Stimulated activated CD4-positive, alpha-beta T cell treated with anti-CD3 and anti-CD28 coated beads, Interleukin-12 subunit alpha, Interleukin-12 subunit beta, amount 100 ng/mL, for 48 hours (primary cell): ENCODE data around the gene PGAM4.
"Not testable (repeated sequence)": the region's sequence is repeated elsewhere in the genome, so short reads cannot be mapped to it uniquely, and the experiment has no call there.

ENCODE experiments used
- DNase-seq, 3 donors: peaks; one replicate each; pipeline ENCODE4 v3.0.0-alpha.2; 2020; ENCODE audit warnings: low read depth in 2 of 3, low spot score in 1 of 3

Gene PGAM4

DNA sequence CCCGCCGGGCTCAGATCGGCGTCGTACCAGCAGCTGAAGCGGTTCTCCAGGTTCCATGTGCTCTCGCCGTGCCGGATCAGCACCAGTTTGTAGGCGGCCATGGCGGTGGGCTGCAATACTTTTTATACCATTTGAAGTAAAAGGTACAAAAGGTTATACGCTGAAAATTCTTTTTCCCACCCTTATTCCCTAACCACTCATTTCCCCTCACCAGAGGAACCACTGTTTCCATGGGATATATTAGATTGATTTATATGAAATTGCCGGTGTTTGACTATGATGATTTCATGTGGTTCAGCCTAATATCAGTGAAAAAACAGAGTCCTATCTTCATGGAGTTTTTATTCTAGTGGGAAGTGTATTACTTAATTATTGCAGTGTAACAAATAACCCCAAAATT is at the start of gene PGAM4:
Gene PGAM4 (minus strand): TSS at position 101 of the 400 bp plus-strand sequence. CDS start 0 bp downstream, at position 101.
- no peak for DNase-seq

DNA sequence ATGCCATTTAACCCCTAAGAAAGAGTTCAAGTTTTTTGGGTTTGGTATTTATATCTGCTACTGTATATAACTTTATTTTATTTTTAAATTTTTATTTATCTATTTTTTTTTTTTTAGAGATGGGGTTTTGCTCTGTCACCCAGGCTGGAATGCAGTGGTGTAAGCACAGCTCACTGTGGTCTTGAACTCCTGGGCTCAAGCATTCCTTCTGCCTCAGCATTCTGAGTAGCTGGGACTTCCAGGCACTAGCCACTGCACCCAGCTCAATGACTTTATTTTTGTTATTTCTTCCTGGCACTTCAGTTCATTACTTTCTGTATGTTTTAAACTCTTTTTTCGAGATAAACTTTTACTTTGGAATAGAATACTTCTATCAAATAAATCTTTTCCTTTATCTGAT is 42.4 kb upstream of the PGAM4 start:
- no peak for DNase-seq

DNA sequence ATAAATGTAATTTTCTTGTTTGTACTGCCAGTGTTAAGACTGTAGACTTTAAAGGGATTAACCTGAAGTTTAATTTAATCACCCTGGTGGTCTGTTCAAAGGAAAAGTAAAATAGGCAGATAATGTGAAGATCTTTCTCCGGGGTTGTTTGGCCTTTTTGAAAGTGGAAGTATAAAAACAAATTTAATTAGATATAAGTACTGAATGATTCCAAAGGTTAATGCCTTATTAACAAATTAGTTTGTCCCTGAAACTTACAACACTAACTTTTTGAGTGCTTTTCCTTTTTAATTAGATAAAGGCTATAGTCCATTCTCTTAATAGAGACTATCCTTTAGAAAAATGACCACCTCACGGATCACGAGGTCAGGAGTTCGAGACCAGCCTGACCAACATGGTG is 10.4 kb upstream of the PGAM4 start:
- DNase-seq, result no peak

DNA sequence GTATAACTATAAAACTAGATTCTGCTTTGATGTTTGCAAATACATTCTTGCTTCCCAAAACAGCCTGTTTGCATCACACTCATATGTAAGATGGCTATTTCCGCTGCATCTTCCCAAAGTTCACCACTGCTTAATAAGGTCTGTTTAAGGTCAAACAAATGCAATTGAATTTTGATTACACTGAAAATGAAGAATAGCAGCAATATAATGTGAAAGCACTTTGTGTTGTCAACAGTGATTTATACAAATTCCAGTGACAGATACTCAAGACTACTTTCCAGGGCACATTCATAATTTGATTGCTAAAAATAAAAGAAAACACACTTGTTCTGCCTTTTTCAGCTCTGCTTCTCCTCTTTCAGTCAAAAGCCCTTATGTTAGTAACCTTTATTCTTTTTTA is 8.1 kb upstream of the PGAM4 start:
- DNase-seq, result no peak

DNA sequence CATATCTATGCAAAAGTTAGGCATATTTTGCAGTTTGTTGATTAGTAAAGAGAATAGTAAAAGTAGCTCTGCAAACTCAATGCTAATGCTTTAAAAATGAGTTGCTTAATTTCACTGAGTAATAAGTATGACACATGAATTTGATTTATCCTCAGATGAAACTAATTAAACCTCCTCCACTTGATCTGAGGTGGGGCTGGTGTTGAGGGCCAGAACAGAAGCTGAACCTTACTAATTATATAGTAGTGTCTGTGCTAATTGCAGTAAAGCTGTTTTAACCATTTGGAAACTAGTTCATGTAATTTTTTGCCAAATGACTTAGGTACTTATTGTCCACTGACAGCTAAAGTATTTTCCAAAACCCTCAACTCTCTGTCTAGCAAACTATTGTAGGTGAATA is 7.7 kb upstream of the PGAM4 start:
- no peak for DNase-seq

DNA sequence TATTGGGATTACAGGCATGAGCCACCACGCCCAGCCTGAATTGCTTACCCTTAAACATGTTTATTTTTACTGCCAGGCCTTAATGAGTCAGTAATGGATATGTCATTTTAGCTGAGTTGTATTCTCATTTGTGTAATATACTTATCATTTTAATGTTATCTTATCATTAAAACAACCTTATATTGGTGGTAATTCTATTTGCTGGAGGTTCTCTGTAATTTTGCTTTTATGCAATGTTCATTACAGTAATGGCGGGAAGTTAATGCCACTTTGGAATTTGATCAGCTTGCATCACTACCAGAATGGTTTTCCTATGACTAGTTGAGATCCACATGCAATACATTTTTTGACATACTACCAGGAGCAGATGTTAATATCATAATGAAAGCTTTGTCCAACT is 6.3 kb upstream of the PGAM4 start:
- DNase-seq, result no peak

DNA sequence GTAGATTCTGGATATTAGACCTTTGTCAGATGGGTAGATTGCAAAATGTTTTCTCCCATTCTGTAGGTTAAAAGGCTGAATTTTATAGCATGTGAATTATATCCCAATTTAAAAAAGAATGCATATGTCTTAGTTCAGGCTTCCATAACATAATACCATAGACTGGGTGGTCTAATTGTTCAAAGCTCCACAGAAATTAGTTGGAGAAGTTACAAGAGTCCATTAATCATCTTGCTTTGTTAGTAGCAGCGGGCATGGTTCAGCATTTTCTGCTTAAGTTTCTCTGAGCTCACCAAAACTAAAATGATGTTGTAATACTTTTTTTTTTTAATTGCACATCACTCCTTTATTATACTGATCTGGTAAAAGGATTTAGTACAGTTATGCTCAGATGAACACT is 1.8 kb downstream of the PGAM4 start:
- DNase-seq, result no peak

DNA sequence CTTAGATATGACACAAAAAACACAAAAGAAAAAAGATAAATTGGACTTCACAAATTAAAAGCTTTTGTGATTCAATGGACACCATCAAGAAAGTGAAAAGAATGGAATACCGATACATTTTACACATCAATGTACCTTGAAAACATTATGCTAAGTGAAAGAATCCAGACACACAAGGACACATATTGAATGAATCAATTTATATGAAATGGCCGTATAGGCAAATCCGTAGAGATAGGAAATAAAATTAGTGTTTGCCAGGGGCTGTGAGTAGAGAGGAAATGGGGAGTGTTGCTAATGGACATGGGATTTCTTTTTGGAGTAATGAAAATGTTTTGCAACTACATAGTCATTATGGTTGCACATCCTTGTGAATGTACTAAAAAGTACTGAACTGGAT is 3.1 kb downstream of the PGAM4 start:
- DNase-seq, result no peak

DNA sequence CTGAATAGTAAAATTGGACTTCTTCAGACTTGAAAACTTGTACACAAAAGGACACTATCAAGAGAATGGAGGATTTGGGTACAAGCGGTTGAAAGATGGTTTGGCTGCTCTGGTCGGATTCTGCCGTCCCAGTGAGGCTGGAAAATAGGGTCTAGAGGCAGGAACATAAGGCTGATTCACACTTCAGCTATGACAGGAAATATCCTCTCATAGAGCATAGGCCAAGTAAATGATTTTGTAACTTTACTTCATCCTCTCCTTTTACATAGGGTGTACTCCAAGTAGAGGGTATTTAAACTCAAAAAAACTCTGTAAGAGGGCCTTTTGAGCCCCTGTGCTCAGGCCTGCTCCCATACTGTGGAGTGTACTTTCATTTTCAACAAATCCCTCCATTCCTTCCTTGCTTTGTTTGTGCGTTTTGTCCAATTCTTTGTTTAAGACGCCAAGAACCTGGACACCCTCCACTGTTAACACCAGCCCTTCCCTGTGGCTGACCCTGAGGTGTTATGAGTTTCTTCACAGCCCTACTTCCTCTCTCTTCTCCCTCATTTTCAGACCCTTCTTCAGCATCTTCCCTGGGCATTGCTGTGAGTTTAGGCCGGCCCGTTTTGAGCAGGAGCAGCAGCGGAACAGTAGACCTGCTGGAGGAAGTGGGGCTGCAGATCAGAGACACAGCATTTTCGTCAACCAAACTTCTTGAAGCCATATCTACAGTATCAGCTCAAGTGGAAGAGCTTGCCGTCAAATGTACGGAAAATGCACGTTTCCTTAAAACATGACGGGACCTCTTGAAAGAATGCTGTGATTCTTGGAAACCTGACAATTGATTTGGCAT is 7.2 kb downstream of the PGAM4 start:
- no peak for DNase-seq

DNA sequence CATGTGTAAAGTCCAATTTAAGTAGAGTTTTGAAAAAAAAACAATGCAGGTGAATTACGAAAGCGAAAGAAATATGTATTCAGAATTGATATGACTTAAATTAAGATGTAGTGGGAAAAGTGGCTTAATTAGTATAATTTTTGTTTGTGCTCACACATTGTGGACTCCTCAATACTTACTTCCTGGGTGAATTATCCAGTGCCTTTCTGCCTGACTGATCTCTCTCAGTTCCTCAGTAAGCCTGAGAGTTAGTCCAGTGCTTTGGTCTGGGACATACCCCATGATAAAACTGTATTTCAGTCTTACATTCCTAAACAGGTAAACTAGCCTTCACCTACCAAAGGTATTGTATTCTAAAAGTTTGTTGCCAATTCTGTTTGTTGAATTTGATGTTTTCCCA is 8.4 kb downstream of the PGAM4 start:
- no peak for DNase-seq

DNA sequence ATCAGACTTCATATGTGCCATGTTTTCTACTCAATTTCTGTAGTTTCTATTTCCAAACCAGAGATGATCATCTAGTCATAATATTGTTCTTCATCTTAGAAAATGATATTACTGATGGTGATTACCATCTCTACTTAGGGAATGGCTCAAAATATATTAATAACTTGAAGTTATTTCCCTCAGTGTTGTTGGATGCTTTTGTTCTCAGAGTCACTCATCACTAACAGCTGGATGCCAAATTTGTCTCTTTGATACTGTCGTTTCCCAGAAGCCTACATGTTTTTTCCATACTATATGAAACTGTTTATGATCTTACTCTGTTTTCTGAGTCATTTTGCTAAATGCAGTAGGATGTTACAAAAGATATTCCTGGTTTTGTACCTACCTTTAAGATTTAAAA is 8.9 kb downstream of the PGAM4 start:
- DNase-seq, result no peak

DNA sequence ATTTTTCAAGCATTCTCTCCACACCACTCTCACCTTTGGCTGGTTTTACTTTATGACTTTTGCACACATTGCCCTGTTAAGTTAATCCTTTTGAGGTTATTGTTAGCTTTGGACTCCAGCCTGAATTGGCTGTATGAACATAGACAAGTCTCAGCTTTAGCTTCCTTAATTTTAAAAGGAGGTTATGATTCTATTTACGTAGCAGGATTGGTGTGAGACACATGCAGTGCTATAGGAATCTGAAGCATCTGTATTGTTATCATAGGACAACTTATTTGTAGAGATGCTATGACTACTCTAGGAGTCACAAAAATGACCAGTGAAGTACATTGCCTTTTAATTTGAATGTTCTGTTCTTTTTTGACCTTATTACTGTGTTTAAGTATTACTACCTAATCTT is 15.7 kb downstream of the PGAM4 start:
- DNase-seq, result no peak

DNA sequence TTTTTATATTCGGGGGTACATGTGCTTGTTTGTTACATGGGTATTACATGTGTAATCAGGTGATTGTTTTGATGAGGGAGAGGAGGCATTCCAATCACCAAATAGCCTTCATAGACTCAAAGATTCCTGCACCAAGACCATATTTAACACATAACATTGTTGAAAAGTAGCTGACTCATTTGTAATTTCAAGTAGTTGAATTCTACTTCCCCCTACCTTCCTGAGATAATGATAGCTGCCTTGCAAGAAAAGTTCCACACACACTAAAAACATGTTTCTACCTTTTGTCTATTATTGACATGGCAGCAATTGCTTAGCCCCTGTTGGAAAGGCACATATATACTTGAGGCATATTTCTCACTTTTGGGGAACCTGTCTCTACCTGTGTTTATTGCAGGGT is 16.1 kb downstream of the PGAM4 start:
- no peak for DNase-seq

DNA sequence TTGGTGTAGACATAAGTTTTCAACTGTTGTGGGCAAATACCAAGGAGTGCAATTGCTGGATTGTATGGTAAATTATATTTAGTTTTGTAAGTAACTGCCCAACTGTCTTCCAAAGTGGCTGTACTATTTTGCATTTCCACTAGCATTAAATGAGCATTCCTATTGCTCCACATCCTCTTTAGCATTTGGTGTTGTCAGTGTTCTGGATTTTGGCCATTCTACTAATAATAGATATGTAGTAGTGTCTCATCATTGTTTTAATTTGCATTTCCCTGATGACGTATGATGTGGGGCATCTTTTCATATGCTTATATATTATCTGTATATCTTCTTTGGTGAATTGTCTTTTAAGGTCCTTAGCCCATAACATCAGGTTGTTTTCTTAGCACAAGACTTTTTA is 17.3 kb downstream of the PGAM4 start:
- no peak for DNase-seq

DNA sequence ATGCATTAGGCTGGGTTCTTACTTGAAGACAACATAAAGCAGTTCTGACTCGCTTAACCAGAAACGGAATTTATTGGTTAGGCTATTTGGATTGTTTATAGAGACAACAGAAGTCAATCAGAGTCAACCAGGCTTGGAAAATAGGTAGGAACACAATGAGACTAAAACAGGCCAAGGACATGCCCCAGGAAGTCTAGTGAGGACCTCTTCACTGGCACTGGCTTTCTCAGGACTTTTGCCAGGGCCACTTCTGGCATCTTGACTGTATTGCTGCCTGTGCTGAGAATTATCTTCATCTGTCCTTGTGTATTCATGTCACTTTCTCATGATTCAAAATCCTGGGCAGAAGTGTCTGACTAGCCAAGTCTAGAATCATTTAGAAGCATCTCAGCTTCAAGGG is 19.6 kb downstream of the PGAM4 start:
- no peak for DNase-seq

DNA sequence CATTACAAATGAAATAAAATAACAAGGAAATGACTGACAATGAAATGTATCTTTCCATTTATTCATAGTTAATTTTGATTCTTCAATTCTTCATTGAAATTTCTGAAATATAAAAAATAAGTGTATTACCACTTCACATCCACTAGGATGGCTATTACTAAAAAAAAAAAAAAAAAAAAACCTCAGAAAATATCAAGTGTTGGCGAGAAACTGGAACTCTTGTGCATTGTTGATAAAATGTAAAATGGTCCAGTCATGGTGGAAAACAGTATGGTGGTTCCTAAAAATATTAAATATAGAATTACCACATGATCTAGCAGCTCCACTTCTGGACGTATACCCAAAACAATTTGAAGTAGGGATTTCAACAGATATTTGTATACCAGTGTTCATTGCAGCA is 22.9 kb downstream of the PGAM4 start:
- no peak for DNase-seq

DNA sequence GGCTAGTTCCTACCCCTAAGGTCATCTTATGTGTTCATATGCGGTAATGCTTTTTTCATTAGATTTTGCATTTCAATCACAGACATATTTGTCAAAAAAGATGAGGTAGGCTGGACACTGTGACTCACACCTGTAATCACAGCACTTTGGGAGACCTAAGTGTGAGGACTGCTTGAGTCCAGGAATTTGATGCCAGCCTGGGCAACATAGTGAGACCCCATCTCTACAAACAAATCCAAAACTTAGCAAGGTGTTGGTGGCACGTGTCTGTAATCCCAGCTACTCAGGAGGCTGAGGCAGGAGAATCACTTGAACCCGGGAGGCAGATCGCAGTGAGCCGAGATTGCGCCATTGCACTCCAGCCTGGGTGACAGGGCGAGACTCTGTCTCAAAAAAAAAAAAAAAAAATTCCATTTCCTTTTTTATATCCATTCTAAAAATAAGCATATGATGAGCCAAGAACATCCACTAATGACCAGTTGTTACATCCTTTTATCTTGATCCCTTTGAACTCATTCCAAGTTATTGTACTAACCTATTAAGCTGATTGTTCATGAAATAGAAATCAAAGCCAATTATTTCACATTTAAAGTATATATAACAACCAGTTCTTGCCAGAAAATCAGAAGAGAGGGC is 23.4 kb downstream of the PGAM4 start:
- no peak for DNase-seq

DNA sequence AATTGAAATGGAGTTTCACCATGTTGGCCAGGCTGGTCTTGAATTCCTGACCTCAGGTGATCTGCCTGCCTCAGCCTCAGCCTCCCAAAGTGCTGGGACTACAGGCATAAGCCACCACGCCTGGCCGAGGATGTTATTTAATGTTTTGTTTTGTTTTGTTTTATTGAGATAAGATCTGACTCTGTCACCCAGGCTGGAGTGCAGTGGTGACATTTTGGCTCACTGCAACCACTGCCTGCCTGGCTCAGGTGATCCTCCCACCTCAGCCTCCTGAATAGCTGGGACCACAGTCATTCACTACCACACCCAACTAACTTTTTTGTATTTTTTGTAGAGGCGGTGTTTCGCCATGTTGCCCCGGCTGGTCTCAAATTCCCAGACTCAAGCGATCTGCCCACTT is 24.4 kb downstream of the PGAM4 start:
- not testable (repeated sequence) for DNase-seq

DNA sequence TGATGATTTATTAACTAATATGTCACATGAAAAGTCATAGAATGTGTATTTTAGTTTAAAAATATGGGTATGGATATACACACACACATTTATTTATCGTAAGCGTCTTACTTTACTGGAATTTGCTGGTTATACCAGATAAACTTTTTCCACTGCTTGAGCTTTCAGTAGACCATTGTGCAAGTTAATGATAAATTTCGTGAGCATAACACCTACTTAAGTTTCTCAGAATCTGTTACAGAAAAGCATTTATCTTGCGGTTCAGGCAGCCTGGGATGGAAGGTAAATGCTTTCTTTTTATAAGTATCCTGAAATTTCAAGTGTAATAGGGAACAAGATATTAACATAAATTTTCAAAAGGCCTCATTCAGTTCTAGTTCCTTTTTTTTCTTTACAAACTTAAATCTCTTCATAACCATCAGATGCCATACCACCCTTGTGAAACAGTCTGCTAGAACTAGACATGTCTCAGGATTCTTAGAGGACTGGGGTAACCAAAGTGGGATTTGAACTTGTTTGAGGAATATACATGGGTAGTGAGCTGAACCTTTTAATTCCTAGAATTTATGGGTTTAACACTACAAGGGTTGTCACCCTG is 31.3 kb downstream of the PGAM4 start:
- no peak for DNase-seq

DNA sequence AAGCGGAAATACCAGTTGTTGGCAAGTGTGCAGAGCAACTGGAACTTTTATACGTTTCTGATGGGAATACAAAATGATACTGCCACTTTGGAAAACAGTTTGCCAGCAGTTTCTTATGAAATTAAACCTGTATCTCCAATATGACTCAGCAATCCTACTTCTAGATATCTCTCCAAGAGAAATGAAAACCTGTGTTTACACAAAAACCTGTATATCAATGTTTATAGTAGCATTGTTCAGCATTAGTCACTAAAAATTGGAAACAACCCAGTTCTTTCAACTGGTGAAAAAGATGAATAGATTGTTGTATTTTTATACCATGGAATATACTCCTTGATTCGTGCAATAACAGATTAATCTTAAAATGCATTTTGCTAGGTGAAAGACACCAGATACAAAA is 32.1 kb downstream of the PGAM4 start:
- no peak for DNase-seq

DNA sequence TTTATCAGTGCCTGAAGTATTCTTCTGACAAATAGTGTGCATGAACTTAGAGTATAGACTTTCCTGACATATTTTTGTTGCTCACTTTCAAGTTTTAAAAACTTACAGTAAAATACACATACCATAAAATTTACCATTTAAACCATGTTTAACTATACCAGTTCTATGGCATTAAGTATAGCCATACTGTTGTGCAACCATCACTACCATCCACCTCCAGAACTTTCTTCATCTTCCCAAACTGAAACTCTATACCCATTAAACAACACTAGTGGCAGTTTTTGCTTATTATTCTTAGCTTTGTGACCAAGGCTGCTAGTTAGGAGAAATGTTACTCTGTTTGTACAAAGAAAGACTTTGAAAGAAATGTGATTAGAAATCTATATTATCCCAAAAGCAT is 33.1 kb downstream of the PGAM4 start:
- no peak for DNase-seq

DNA sequence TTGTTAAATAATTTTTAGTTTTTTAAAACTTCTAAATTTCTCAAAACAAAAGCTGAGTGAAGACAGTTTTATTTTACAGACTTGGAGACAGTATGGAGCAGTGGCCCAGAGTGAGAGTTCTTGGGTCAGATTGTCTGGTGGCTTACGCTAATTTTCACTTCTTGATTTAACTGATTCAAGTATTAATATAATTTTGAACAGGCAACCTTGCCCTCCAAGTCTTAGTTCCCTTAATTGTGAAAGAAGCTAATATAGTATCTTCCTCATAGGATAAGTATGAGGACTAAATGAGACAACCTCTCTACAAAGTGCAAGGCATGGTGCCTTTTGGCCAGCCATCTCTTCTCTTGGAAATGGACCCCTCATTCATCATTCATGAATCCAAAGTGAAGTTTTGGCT is 33.6 kb downstream of the PGAM4 start:
- no peak for DNase-seq

DNA sequence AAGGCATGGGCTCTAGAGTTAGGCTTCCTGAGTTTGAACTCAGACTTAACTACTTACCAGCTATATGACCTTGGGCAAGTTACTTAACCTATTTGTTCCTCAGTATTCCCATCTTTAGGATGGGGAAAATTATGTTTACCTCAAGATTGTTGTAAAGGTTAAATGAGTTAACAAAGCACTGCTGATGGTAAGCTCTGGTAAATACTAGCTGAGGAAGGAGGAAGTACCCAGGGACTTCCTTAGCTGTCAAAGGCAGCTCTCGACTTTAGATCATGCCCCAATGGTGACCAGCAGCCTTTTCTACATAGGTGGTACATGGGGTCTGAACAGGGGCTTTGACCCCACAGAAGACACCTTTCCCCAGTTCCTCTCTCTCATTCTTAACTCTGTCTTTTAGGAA is 38.9 kb downstream of the PGAM4 start:
- DNase-seq, result no peak
